Body of pancreas (tissue), 4 donors: ENCODE results near the gene CYP8B1. TPM values are rescaled to one million over a fixed set of nuclear protein-coding genes. Genes with fewer than 3 reads are reported as not detected.

ENCODE experiments used
- ATAC-seq: fragments of 150-250 bp; one replicate; pipeline ENCODE4 v1.9.1; 2016
- DNase-seq, 4 donors: peaks; one replicate each; pipeline ENCODE4 v3.0.0-alpha.2; 2019
- H3K27ac ChIP-seq, 4 donors: fragments of 200-600 bp; sonication (generic); 1 replicate in 3 of 4; 2 replicates in 1 of 4; pipeline versions ENCODE4 v1.5.1 to v1.6.1; 2016 to 2019; ENCODE audit warnings: mild to moderate bottlenecking in 1 of 4, mixed read lengths in 1 of 4, moderate library complexity in 1 of 4
- H3K27me3 ChIP-seq, 2 donors: fragments of 200-600 bp; sonication (generic); one replicate each; pipeline ENCODE4 v1.6.0; 2016; ENCODE audit warnings: mild to moderate bottlenecking in 1 of 2
- H3K36me3 ChIP-seq, 2 donors: fragments of 200-600 bp; sonication (generic); replicated peaks in 1 of 2; 2 replicates each; pipeline ENCODE4 v1.5.1; 2016; ENCODE audit warnings: low read depth in 2 of 2; ENCODE audit not compliant: insufficient read depth in 1 of 2
- H3K4me1 ChIP-seq: fragments of 200-600 bp; sonication (generic); one replicate; pipeline ENCODE4 v1.6.0; 2016
- H3K4me3 ChIP-seq, 2 donors: fragments of 200-600 bp; sonication (generic); 1 replicate in 1 of 2; 2 replicates in 1 of 2; pipeline ENCODE4 v1.5.1; 2016 to 2019
- H3K9me3 ChIP-seq, 3 donors: fragments of 200-600 bp; sonication (generic); 1 replicate in 2 of 3; 2 replicates in 1 of 3; pipeline ENCODE4 v1.5.1; 2016
- POLR2A ChIP-seq, 3 donors: fragments of 450-650 bp; IDR thresholded peaks; one replicate each; pipeline ENCODE4 v1.6.1; 2016; ENCODE audit warnings: antibody characterized with exemption in 3 of 3, mild to moderate bottlenecking in 2 of 3
- WGBS, 2 donors: methylation state at CpG; one replicate each; pipeline ENCODE4 v1.1.5; 2017; 5-methylcytosine and 5-hydroxymethylcytosine counted together
- intact Hi-C: fragments of 100-400 bp; cut with DNase I; formaldehyde crosslinking; loops from one replicate; pipeline ENCODE4 v1.15.1; 2023
- total RNA-seq, 2 donors: library from RNA; depleted of rRNA; stranded (reverse); fragments of >200 nt; gene quantifications; one replicate each; pipeline ENCODE4 v1.1.0, GENCODE V29; 2016
- TF ChIP-seq, protein P1 (sequence below), 7 experiments: fragments of 450-650 bp in 4 of 7; fragments of 200-600 bp in 3 of 7; sonication (generic) in 3 of 7; IDR thresholded peaks; one replicate each; pipeline ENCODE4 v1.5.1; 2016 to 2019; ENCODE audit warnings: antibody characterized with exemption in 7 of 7

Gene CYP8B1
- total RNA-seq, 2 donors from 2014 or later = not detected

DNA sequence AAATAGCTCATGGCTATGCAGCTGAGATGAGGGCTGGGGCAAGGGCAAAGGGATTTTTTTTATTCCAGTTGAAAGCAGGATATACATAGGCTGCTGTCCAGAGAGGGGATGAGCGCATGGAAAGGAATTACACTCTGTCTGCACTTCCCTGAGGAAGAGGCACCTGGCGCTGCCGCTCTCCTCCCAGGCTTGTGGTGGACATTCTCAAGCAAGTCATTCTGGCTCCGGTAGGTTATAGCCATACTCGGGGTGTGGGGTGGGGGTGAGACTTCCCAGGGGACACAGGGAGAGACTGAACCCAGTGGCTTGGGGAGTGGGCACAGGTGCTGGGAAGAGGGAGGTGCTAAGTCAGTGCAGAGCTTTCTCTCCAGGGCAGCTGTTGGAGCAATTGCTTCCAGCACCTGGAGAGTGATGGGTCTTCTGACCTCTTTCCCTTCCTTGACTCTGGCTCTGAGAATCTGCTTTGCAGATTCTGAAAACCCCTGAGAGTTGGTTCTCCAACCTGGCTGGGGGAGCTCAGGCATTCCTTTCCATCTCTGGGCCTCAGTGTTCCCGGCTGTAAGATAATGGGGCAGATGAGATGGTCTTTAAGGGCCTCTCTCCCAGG is 24.3 kb downstream of the CYP8B1 start:
- intact Hi-C loops = no loop called here
- no peak for ATAC-seq
- no peak for DNase-seq
- 80 to 88% methylated on average over 6 of the region's 6 CpGs for WGBS, 2 donors
- TF ChIP-seq POLR2A (IDR thresholded peaks at IDR 0.05) = no peak
- TF ChIP-seq, protein P1, sequence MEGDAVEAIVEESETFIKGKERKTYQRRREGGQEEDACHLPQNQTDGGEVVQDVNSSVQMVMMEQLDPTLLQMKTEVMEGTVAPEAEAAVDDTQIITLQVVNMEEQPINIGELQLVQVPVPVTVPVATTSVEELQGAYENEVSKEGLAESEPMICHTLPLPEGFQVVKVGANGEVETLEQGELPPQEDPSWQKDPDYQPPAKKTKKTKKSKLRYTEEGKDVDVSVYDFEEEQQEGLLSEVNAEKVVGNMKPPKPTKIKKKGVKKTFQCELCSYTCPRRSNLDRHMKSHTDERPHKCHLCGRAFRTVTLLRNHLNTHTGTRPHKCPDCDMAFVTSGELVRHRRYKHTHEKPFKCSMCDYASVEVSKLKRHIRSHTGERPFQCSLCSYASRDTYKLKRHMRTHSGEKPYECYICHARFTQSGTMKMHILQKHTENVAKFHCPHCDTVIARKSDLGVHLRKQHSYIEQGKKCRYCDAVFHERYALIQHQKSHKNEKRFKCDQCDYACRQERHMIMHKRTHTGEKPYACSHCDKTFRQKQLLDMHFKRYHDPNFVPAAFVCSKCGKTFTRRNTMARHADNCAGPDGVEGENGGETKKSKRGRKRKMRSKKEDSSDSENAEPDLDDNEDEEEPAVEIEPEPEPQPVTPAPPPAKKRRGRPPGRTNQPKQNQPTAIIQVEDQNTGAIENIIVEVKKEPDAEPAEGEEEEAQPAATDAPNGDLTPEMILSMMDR (IDR thresholded peaks at IDR 0.05) = no peak
- H3K4me1 ChIP-seq = peaks cover 9% of the 10 kb centered on the region
- H3K4me3 ChIP-seq = no peak overlapping the region
- H3K27ac ChIP-seq = no peak overlapping the region
- no peaks in the 10 kb centered on the region for H3K9me3 ChIP-seq
- no peaks in the 10 kb centered on the region for H3K27me3 ChIP-seq
- H3K36me3 ChIP-seq = no peaks in the 10 kb centered on the region

DNA sequence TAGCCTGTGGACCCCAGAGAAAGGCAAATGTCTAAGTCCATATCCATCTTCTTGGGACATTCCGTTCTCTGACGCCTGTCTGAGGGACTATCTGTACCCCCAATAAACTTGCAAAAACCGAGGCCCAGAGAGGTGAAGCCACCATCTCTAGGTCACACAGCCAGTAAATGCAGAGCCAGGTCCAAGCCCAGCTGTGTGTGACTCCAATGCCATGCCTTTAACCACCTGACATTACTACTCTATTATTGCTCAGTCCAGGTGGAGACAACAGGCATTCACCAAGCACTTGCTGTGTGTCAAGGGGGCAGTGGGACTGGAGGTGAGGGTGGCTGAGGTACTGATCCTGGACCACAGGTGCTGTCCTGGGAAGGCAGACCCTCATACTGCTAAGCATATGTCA is 25.4 kb downstream of the CYP8B1 start:
- H3K9me3 ChIP-seq = no peaks in the 10 kb centered on the region
- TF ChIP-seq, protein P1 (IDR thresholded peaks at IDR 0.05) = no peak
- no peak for TF ChIP-seq POLR2A (IDR thresholded peaks at IDR 0.05)
- DNase-seq (no peak), ATAC-seq (no peak)
- no peak overlapping the region for H3K27ac ChIP-seq
- no peaks in the 10 kb centered on the region for H3K36me3 ChIP-seq
- peaks cover 9% of the 10 kb centered on the region for H3K4me1 ChIP-seq
- 79 to 85% methylated on average over 3 of the region's 3 CpGs for WGBS, 2 donors
- no peak overlapping the region for H3K4me3 ChIP-seq
- intact Hi-C loops = no loop called here
- H3K27me3 ChIP-seq = no peaks in the 10 kb centered on the region

DNA sequence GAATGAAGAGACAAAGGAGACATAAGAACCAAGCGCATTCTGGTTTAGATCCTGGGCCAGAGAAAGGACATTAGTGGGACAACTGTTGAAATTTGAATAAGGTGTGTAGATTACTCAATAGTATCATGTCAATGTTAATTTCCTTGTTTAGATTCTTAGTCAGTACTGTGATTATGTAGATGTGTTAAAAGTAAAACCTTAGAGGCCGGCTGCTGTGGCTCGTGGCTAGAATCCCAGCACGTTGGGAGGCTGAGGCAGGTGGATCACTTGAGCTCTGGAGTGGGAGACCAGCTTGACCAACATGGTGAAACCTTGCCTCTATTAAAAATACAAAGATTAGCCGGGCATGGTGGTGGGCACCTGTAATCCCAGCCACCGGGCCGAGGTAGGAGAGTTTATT is 26.7 kb downstream of the CYP8B1 start:
- ATAC-seq (no peak), DNase-seq (no peak)
- Histone ChIP-seq H3K27me3 (no peaks in the 10 kb centered on the region), H3K27ac (no peak overlapping the region), H3K9me3 (no peaks in the 10 kb centered on the region), H3K4me1 (peaks cover 9% of the 10 kb centered on the region), H3K4me3 (no peak overlapping the region), H3K36me3 (no peaks in the 10 kb centered on the region)
- TF ChIP-seq, protein P1 (IDR thresholded peaks at IDR 0.05) = no peak
- no peak for TF ChIP-seq POLR2A (IDR thresholded peaks at IDR 0.05)
- 93 to 97% methylated on average over 7 of the region's 7 CpGs for WGBS, 2 donors
- intact Hi-C loops = no loop called here

DNA sequence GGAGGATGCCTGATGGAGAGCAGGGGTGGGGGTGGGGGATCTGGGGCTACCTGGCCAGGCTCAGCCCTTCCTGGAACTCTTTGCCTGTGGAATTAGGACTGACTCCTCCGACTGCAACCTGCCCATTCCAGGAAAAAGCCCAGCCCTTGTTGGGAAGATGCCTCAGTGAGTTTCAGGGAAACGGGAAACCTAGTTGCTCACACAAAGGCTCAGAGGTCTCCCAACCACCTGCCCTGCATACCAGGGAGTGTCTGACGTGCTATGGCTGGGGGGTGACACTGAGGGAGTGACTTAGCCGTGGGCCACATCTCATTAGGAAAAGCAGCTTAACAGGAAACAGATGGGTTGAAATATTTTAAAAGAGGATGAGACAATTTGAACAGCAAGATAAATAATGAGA is 27.9 kb downstream of the CYP8B1 start:
- H3K27ac ChIP-seq = no peak overlapping the region
- no peak for DNase-seq
- H3K27me3 ChIP-seq = no peaks in the 10 kb centered on the region
- 65 to 71% methylated on average over 4 of the region's 4 CpGs for WGBS, 2 donors
- intact Hi-C loops = no loop called here
- H3K9me3 ChIP-seq = no peaks in the 10 kb centered on the region
- H3K36me3 ChIP-seq = no peaks in the 10 kb centered on the region
- TF ChIP-seq POLR2A (IDR thresholded peaks at IDR 0.05) = no peak
- TF ChIP-seq, protein P1 (IDR thresholded peaks at IDR 0.05) = no peak
- ATAC-seq = no peak
- no peaks in the 10 kb centered on the region for H3K4me1 ChIP-seq
- no peak overlapping the region for H3K4me3 ChIP-seq
